ENCODE measurements around the gene WIPF2.

DNA sequence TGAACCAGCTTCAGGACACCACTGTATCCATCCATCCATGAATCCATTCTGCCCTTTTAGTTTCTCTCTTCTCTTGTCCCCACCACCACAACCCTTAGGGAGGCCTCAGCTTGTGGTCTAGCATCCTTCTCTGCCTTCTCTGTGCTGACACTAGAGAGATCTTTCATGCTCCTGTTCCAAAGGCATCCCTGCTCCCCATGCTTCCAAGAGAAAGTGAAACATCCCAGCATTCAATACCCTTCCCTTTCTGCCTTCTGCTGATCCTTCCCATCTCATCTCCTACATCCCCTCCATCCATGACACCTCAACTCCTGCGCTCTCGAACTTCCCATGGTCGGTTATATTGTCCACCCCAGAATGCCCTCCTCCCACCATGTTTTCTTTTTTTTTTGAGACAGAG lies 31.9 kb upstream of the WIPF2 start:
- TF ChIP-seq, protein P1, sequence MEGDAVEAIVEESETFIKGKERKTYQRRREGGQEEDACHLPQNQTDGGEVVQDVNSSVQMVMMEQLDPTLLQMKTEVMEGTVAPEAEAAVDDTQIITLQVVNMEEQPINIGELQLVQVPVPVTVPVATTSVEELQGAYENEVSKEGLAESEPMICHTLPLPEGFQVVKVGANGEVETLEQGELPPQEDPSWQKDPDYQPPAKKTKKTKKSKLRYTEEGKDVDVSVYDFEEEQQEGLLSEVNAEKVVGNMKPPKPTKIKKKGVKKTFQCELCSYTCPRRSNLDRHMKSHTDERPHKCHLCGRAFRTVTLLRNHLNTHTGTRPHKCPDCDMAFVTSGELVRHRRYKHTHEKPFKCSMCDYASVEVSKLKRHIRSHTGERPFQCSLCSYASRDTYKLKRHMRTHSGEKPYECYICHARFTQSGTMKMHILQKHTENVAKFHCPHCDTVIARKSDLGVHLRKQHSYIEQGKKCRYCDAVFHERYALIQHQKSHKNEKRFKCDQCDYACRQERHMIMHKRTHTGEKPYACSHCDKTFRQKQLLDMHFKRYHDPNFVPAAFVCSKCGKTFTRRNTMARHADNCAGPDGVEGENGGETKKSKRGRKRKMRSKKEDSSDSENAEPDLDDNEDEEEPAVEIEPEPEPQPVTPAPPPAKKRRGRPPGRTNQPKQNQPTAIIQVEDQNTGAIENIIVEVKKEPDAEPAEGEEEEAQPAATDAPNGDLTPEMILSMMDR (conservative IDR thresholded peaks at IDR 0.05) = no peak
- TF ChIP-seq EZH2 (IDR thresholded peaks at IDR 0.05; ENCODE audit: low read depth) = no peak

Data from PC-9 (cell line).